ENCODE results near the gene PRPS2. TPM values are rescaled to one million over a fixed set of nuclear protein-coding genes. Genes with fewer than 3 reads are reported as not detected.

The PRPS2 gene
- 24.8 and 27.2 TPM in 2 replicates for total RNA-seq
- long read RNA-seq, transcript PRPS2-202 (7 exons, 2,511 nt) = major isoform, 104 of 118 reads
- long read RNA-seq, transcript PRPS2-203 (7 exons, 1,348 nt) = minor isoform, 5 of 118 reads
- long read RNA-seq, partial matches to known transcripts = 6 of 118 reads
- long read RNA-seq, other reads (novel, unspliced or antisense) = 3 of 118 reads

DNA sequence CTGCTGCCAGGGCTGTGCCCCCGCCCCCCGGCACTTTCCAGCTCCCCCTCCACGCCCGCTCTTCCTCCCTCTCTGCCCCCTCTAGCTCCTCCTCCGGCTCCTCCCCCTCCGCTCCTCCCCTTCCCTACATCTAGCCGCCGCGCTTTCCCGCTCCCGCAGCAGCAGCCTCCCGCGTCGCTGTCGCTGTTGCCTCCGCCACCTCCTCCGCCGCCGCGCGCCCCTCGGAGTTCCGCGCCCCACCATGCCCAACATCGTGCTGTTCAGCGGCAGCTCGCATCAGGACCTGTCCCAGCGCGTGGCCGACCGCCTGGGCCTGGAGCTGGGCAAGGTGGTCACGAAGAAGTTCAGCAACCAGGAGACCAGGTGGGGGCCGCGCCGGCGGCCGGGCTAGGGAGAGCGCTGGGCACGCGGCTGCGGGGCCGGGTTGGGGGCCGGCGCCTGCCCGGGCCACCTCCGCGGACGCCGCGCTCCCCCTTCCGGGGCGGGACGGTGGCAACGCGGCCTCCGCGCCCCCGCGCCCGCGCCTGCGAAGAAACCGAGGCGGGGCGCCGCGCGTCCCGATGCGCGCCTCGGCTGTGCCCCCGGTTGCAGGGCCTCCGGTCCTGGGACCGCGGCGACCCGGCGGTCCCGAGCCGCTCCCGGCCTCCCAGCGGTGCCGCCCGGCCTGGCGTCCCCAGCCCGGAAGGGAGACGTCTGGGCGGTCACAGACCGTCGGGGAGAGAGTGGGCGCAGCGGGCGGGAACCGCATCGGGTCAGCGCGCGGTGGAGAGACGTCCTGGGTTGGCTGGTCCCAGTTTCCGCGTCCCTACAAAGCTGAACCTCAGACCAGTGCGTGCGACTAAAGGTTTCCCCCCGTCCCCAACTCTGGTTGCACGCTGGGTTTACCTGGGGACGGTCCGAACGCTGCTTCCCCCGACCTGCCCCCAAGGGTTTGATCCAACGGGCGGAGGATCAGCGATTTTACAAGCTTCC is at the start of gene PRPS2:
Gene PRPS2 (plus strand): TSS at position 156 of the 972 bp plus-strand sequence. CDS start 86 bp downstream, at position 242.
- Mint-ChIP-seq H3K9me3 (peaks cover 7% of the 10 kb centered on the region), H3K4me3 (peak within 1 kb of the TSS; percentile 88), H3K27me3 (ENCODE audit: low read depth) (peaks cover 5% of the 10 kb centered on the region), H3K27ac (ENCODE audit: unreplicated experiment) (peak within 1 kb of the TSS; percentile 67), H3K36me3 (ENCODE audit: low read depth) (peaks cover 16% of the 10 kb centered on the region), H3K4me1 (peaks cover 10% of the 10 kb centered on the region)
- peak; percentile 53 for DNase-seq (ENCODE audit: low read depth, low spot score)
- TF ChIP-seq, protein P1, sequence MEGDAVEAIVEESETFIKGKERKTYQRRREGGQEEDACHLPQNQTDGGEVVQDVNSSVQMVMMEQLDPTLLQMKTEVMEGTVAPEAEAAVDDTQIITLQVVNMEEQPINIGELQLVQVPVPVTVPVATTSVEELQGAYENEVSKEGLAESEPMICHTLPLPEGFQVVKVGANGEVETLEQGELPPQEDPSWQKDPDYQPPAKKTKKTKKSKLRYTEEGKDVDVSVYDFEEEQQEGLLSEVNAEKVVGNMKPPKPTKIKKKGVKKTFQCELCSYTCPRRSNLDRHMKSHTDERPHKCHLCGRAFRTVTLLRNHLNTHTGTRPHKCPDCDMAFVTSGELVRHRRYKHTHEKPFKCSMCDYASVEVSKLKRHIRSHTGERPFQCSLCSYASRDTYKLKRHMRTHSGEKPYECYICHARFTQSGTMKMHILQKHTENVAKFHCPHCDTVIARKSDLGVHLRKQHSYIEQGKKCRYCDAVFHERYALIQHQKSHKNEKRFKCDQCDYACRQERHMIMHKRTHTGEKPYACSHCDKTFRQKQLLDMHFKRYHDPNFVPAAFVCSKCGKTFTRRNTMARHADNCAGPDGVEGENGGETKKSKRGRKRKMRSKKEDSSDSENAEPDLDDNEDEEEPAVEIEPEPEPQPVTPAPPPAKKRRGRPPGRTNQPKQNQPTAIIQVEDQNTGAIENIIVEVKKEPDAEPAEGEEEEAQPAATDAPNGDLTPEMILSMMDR (conservative IDR thresholded peaks at IDR 0.05) = no peak

DNA sequence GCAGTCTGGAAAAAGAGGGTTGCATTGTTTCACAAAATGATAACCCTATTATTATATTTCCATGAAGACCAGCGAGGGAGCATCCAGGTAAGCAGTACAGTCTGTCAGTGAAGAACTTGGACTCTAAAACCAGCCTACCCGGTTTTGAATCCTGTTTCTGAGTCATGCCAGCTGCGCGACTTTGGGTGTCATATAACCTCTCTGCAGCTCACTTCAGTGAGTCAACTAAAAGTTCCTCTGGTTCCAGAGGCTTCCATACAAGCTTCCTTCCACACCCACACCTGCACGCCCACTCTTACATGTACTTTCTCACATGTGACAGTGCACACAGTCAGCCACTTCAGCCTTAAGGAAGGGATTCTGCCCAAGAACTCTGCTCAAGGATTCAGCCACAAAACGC is 49.8 kb upstream of the PRPS2 start:
- TF ChIP-seq, protein P1 (conservative IDR thresholded peaks at IDR 0.05) = no peak
- H3K27me3 Mint-ChIP-seq (ENCODE audit: low read depth) = no peaks in the 10 kb centered on the region
- H3K27ac Mint-ChIP-seq (ENCODE audit: unreplicated experiment) = no peak overlapping the region
- no peaks in the 10 kb centered on the region for H3K4me1 Mint-ChIP-seq
- no peaks in the 10 kb centered on the region for H3K36me3 Mint-ChIP-seq (ENCODE audit: low read depth)
- peaks cover 8% of the 10 kb centered on the region for H3K9me3 Mint-ChIP-seq
- no peak overlapping the region for H3K4me3 Mint-ChIP-seq
- no peak for DNase-seq (ENCODE audit: low read depth, low spot score)

DNA sequence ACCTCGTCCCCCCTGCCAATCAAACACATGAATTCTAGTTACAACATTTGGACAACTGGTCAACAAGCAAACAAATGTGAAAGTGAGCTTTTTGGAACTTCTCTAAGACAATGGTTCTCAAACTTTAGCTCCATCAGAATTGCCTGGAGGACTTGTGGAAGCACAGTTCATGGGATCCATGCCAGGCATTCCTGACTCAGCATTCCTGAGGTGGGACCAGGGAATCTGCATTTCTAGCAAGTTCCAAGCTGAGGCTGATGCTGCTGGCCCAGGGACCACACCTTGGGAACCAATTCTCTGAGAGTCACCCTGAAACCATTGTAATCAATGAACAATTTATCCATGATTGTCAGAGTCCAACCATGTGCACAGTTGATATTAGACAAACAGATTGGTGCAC is 43.8 kb upstream of the PRPS2 start:
- DNase-seq (ENCODE audit: low read depth, low spot score) = no peak
- no peak overlapping the region for H3K4me3 Mint-ChIP-seq
- H3K4me1 Mint-ChIP-seq = no peaks in the 10 kb centered on the region
- TF ChIP-seq, protein P1 (conservative IDR thresholded peaks at IDR 0.05) = no peak
- no peaks in the 10 kb centered on the region for H3K27me3 Mint-ChIP-seq (ENCODE audit: low read depth)
- peaks cover 10% of the 10 kb centered on the region for H3K9me3 Mint-ChIP-seq
- H3K36me3 Mint-ChIP-seq (ENCODE audit: low read depth) = no peaks in the 10 kb centered on the region
- H3K27ac Mint-ChIP-seq (ENCODE audit: unreplicated experiment) = no peak overlapping the region

DNA sequence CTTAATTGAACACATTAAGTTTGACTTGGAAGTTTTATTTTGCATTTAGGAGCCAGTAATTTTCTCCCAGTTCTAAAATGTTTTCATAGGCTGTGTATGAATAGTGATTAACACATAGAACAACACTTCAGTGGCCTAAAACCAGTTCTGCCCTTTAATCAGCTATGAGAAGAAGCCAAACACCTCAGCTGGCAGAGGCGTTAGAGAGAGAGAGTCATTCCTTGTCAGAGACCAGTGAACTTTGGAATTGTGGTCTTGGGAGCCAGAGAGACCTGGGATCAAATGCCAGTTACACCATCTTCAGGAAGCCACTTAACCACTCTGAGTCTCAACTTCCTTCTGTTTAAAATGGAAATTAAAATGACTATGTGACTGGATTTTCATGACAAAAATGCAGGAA is 39.3 kb upstream of the PRPS2 start:
- no peaks in the 10 kb centered on the region for H3K27me3 Mint-ChIP-seq (ENCODE audit: low read depth)
- no peaks in the 10 kb centered on the region for H3K4me1 Mint-ChIP-seq
- H3K36me3 Mint-ChIP-seq (ENCODE audit: low read depth) = no peaks in the 10 kb centered on the region
- H3K27ac Mint-ChIP-seq (ENCODE audit: unreplicated experiment) = peak overlapping the region; percentile 19
- no peak for DNase-seq (ENCODE audit: low read depth, low spot score)
- peaks cover 10% of the 10 kb centered on the region for H3K9me3 Mint-ChIP-seq
- H3K4me3 Mint-ChIP-seq = no peak overlapping the region
- TF ChIP-seq, protein P1 (conservative IDR thresholded peaks at IDR 0.05) = no peak

DNA sequence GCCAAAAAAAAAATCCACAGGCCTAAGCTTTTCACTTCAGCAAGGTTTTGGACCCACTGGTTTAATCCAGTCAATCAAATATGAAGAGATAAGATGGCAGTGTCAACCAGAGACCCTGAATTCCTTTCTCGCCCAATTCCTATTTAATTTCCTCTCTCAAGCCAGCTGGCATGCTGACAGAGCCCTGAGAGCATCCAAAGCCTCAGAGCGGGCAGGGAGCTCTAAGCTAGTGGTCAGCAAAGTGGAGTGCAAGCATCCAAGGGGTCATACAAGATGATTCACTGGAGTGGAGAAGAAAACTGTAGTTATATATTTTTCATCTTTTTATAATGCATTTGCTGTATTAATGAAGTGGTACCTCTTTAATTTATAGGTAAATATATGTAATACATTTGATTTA is 37.8 kb upstream of the PRPS2 start:
- TF ChIP-seq, protein P1 (conservative IDR thresholded peaks at IDR 0.05) = no peak
- H3K27me3 Mint-ChIP-seq (ENCODE audit: low read depth) = no peaks in the 10 kb centered on the region
- no peaks in the 10 kb centered on the region for H3K4me1 Mint-ChIP-seq
- no peak overlapping the region for H3K4me3 Mint-ChIP-seq
- peaks cover 14% of the 10 kb centered on the region for H3K9me3 Mint-ChIP-seq
- H3K27ac Mint-ChIP-seq (ENCODE audit: unreplicated experiment) = no peak overlapping the region
- peaks cover 2% of the 10 kb centered on the region for H3K36me3 Mint-ChIP-seq (ENCODE audit: low read depth)
- DNase-seq (ENCODE audit: low read depth, low spot score) = no peak

Measured in neural crest cell (in vitro differentiated cells).